ENCODE data around the gene XRN1.
"Not testable (repeated sequence)": the region's sequence is repeated elsewhere in the genome, so short reads cannot be mapped to it uniquely, and the experiment has no call there.

Gene XRN1

DNA sequence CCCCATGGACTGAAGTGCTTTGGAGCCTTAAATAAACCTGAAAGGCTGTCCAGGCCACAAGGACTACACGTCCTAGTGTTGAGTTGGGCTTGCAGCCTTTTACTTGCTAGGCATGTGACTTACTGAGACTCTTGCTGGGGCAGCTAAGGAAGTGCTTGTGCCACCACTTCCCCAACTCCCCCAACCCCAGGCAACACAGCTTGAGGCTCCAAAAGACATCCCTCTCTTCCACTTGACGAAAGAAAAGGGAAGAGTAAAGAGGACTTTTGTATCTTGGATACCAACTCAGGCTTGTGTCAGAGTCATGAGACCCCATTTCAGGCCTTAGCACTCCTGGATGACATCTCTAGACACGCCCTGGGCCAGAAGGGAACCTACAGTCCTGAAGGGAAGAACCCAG lies 109.8 kb downstream of the XRN1 start:
- no peak for DNase-seq (ENCODE audit: low read depth)

DNA sequence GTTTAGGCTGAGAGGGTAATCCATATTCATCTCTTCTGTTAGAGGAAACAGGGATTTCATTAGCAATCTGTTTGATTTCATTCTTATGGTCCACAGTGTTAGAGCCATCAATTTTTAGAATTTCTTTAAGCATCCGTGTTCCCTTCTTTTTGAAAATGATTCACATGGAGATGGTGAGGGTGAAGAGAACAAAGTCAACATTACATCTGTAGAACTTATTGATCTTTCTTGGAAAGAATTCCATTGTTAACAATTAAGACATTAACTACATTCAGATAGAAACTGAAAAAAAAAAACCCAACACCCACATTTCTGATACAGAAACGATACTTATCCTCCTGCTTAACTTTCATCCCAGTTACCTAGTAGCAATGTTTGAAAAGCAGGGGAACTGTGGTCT lies 115.4 kb downstream of the XRN1 start:
- no peak for DNase-seq (ENCODE audit: low read depth)

DNA sequence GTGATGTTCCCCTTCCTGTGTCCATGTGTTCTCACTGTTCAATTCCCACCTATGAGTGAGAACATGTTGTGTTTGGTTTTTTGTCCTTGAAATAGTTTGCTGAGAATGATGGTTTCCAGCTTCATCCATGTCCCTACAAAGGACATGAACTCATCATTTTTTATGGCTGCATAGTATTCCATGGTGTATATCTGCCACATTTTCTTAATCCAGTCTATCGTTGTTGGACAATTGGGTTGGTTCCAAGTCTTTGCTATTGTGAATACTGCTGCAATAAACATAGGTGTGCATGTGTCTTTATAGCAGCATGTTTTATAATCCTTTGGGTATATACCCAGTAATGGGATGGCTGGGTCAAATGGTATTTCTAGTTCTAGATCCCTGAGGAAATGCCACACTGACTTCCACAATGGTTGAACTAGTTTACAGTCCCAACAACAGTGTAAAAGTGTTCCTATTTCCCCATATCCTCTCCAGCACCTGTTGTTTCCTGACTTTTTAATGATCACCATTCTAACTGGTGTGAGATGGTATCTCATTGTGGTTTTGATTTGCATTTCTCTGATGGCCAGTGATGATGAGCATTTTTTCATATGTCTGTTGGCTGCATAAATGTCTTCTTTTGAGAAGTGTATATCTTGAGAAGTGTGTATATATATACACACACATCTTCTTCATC lies 123.4 kb downstream of the XRN1 start:
- DNase-seq (ENCODE audit: low read depth) = not testable (repeated sequence)

DNA sequence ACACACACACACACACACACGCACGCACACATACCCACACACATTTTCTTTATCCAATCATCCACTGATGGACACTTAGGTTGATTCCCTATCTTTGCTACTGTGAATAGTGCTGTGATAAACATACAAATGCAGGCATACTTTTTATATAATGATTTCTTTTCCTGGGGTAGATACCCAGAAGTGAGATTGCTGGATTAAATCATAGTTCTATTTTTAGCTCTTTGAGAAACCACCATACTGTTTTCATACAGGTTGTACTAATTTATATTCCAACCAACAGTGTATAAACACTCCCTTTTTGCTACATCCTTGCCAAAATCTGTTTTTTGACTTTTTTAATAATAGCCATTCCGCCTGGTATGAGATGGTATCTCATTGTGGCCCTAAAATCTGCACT lies 127.9 kb downstream of the XRN1 start:
- peak; percentile 24 for DNase-seq (ENCODE audit: low read depth)

DNA sequence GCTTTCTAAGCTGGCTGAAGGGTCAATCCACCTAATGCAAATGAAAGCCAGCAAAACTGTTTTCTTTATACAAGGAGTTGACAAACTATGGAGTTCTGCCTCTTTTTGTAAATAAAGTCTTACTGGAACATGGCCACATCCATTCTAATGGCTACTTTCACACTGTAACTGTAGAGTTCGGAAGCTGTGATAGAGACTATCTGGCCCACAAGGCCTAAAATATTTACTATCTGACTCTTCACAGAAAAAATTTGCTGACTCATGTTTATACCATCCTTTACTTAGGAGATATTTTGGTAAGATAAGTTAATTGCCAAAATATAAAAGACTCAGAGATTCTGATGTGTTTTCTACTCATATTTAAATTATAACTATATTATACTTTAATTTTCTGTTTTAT lies 128.7 kb downstream of the XRN1 start:
- DNase-seq (ENCODE audit: low read depth) = peak; percentile 86

DNA sequence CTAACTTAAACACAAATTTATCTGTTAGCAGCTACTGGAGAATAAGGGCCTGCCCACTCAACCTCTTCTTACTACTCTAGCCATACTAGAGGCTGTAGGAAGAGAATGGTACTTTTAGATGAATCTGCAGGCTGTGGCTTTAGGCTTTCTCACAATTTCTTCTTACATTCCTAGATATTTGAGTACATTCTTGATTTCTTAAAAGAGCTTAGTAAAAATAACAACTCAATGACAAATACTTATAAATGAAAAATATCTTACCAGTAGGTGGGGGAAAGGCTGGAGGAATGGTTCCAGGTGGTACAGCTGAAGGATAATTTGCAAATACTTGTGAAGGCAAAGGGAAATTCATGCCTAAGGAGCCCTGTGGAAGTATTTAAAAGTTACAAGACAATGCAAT lies 129.5 kb downstream of the XRN1 start:
- peak; percentile 72 for DNase-seq (ENCODE audit: low read depth)

DNA sequence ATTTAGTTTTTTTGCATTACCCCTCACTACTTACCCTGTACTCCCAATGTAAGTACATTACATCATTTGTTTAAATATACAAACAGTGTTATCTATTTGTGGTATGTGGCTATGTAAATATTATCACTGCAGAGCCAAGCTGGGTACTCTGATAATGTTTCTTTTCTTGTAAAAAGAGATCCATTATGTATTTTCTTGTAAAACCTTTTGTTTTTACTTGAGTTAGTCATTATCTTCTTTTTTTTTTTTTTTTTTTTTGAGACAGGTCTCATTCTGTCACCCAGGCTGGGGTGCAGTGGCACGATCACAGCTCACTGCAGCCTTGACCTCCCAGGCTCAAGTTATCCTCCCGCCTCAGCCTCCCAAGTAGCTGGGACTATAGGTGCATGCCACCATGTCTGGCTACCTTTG lies 131.9 kb downstream of the XRN1 start:
- peak; percentile 40 for DNase-seq (ENCODE audit: low read depth)

DNA sequence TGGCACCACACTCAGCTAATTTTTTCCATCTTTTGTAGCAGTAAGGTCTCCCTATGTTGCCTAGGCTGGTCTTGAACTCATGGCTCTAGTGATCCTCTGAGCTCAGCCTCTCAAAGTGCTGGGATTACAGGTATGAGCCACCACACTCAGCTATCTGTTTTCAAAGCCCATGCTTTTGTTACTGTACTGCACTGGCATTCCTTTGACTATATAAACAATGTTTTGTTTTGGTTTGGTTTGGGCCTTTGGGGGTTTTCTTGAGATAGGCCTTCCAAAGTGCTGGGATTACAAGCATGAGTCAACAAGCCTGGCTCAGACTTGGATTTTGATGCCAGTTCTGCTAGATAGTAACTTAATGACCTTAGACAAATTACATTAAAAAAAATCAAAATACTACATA lies 132.8 kb downstream of the XRN1 start:
- peak; percentile 93 for DNase-seq (ENCODE audit: low read depth)

DNA sequence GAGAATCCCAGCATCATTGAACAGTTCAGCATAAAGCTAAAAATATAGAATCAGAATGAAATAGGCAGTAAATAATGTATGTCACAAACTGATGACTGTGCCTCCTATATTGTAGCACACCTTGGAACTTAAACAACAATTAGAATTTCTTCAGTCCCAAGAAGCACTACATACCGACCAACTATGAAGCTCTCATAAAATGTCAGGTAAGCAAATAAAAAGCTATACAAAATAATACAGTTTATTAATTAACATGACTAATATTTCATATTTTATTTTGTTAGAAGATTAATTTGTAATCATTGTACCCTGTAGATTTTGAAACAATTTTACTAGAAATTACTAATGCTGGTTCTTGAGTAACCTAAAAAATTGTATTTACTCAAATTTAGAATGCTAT lies 137.4 kb downstream of the XRN1 start:
- DNase-seq (ENCODE audit: low read depth) = no peak

DNA sequence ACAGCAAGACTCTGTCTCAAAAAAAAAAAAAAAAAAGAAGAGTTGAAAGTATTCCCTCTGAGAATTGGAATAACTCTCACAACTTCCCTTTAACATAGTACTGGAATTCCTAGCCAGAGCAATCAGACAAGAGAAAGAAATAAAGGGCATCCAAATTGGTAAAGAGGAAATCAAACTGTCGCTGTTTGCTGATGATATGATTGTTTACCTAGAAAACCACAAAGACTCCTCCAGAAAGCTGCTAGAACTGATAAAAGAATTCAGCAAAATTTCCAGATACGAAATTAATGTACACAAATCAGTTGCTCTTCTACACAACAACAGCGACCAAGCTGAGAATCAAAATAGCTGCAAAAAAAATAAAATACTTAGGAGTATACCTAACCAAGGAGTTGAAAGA lies 145.0 kb downstream of the XRN1 start:
- DNase-seq (ENCODE audit: low read depth) = not testable (repeated sequence)

DNA sequence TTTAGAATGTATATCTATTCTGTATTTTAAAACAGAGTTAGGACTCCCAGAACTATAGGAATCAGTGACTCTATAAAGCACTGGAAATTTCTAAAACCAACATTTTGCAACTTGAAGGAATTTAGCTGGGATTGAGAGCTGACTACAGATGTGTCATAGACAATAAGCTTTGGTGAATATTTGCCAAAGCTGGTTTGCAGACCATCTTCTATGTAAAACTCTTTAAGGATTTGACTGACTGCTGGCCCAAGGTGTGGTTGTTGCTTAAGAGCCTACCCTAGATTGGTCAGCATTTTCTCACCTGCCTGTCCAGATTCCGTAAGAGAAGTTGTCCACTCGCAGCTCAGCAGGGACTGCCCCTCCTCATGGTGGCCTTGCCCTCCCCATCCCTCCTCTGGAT lies 149.2 kb downstream of the XRN1 start:
- no peak for DNase-seq (ENCODE audit: low read depth)

DNA sequence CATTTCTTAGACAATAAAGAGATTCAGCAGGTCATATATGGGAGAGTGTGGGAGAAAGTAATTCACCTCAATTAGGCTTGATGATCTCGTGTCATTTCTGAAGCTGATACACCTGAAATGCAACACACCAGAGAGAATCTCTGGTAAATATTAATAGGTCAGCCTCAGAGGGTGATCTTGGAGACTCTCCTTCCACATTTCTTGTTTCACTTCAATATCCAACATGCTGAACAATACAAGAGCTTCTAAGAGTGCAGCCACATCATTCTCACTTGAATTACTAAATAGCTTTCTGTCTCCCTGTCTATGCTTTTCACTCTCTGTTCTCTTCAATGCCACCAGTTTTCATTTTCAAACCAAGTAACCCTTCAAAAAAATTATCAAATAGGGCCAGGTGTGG lies 151.3 kb downstream of the XRN1 start:
- no peak for DNase-seq (ENCODE audit: low read depth)

DNA sequence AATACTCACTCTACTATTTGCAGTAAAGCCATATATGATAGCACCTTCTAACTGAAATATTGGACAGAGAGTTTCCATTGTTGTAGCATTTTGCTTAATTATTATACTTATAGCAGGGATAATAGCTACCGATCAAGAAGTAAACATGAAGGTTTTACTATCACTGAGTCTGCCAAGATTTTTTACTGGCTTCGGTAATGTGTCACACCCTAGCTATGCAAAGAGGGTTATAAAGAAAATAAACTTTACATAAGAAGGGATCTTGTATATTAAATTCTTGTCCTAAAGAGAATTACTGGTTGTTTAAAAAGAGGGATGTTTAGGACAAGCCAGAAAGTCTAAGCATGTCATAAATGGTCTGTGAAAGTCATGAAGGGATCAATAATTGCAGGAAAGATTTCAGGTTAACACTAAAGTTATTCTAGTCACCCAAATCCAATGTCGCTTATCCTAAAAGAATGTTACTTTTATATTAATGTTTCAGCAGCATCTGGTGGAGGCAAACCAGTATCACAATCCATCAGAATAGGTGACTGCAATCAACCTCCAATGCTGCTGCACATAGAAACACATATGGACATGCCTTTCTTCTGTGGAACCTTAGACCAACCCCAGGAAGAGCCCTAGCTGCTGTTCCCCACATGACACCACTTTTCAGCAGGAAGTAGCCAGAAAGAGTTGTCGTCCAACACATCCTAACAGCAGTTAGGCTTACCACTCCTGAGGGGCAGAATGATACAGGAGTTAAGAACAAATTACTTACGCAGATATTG lies 159.8 kb downstream of the XRN1 start:
- DNase-seq (ENCODE audit: low read depth) = no peak

DNA sequence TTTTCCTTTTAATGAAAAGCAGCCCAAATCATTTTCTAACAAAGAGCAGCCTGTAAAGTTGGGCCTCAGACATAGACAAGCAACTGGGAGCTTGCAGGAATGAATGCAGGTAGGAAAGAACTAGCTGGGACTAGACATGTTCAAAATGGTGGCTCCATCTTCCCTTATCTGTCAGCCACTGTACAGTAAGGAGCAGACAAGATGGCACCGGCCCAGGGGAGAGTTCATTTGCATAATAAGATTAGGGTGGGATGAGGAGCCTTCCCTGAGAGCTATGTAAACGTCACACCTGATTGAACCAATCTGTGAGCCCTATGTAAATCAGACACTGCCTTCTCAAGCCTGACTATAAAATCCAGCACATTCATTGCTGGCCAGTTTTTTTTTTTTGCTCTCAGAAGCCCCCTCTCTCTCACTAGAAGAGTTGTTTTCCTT lies 162.7 kb downstream of the XRN1 start:
- DNase-seq (ENCODE audit: low read depth) = no peak

DNA sequence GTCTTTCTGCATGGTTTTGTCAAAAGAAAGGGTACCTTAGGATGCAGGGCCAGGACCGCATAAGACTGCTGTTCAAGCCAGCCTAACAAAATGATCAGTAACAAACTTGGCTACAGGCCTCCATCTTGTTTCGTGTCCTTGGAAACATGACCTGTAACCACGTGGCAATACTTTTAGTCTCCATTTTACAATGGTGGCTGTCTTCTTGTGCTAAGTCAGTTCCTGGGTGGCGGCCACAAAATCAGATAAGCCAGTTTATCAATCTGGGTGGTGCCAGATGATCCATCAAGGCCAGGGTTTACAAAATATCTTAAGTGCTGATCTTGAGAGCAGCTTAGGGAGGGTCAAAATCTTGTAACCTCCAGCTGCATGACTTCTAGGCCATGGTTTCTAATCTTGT lies 165.3 kb downstream of the XRN1 start:
- DNase-seq (ENCODE audit: low read depth) = no peak

DNA sequence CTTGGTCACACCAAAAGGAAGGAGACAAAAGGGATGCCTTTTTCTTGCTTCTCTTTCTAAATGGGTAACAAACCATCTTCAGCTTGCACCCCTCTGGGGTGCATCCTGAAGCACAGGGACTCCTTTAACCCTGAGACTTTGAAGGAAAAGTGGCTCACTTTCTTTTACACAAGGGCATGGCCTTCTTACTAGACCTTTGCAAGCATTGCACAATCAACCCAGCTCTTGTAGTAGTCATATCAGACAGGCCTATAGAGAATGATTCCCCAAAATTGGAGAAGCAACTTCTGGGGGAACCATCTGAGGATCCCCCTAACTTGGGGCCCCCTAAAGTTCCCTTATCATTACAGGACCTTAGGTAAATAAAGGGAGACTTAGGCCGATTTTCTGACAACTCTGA lies 166.4 kb downstream of the XRN1 start:
- DNase-seq (ENCODE audit: low read depth) = no peak

DNA sequence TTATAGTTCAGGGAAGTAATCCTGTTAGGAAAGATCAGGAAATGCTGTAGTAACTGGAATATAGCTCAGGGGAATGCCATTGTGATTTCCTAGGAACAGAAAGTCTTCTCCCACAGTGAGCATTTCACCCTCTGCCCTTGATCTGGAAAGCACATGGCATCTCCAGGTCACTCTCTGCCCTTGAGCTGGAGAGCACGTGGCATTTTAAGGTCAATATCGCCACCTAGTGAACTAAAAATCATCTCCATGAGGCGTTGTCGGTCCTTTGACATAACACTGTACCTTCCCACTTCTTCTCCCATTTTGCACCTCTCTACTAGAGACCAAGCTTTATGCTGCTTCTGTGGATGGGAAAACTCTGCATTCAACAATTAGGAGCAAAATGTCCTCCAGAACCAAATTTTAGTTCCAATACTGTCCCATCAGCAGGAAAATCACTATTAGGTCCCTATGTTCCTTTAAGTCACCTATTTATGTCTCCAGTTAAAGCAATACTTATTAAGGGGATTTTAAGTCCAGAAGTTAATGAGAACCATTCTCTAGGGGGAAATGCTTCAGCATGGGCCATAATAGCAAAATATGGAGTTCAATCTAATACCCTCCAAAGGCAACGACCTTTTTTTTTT lies 167.8 kb downstream of the XRN1 start:
- DNase-seq (ENCODE audit: low read depth) = peak; percentile 83

DNA sequence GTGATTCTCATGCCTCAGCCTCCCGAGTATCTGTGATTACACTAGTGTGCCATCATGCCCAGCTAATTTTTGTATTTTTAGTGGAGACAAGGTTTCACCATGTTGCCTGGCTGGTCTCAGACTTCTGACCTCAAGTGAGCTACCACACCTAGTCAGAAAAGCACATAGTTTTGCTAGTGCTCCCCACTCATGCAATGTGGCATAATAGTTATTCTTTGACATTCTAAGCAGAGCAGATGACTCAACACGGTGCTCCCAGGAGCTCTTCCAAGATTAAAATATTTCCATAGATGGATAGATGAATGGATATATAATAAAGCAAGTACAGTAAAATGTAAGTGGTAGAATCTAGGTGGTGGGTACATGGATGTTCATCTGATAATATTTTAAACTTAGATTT lies 169.4 kb downstream of the XRN1 start:
- peak; percentile 58 for DNase-seq (ENCODE audit: low read depth)

DNA sequence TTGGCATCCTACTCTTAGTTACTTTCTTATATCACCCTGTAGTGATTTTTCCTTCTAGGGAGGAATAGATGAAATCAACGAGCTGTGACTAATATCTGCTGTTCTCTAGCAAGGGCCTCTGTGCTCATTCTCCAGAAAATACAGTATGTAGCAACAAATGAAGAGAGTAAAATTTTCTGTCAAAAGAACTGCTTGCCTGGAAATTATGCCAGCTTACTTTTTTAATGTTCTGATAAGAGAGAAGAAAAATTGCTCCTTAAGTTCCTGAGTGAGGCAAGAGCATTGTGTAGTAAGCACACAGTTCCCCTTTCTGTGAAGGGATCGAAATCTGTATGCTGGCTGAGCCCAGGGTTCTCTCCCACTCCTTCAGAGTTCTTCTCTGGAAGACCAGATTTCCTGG lies 171.1 kb downstream of the XRN1 start:
- DNase-seq (ENCODE audit: low read depth) = peak; percentile 50

DNA sequence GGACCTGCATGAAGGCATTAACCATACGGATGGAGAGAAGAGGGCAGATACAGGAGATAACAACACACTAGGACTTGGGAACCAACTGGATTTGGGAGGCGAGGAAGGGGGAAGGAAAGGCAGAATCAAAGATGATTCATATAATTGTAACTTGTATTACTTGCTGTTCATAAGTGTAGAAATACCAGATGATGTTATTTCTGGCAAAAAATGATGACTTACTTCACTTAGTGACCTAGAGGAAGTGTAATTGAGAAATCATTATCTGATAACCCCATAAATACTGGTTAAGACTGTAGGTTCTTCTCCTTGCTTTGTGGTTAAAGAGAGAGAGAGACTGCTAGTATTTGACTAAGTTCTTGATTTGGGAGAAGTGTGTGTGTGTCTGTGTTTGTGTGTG lies 172.0 kb downstream of the XRN1 start:
- peak; percentile 93 for DNase-seq (ENCODE audit: low read depth)

DNA sequence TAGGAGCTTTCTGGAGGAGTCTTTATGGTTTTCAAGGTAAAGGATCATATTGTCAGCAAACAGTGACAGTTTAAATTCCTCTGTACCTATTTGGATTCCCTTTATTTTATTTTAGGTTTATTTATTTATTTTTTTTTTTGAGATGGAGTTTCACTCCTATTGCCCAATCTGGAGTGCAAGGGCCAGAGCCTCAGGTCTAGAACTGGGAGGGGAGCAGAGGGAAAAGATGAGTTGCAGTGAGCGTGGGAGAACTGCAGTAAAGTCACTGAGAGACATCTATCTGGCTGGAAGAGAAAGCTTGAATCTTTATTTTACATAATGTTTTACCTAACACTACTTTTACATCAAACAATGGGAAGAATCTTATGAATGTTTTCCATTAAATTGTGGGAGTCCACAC lies 172.9 kb downstream of the XRN1 start:
- DNase-seq (ENCODE audit: low read depth) = no peak

DNA sequence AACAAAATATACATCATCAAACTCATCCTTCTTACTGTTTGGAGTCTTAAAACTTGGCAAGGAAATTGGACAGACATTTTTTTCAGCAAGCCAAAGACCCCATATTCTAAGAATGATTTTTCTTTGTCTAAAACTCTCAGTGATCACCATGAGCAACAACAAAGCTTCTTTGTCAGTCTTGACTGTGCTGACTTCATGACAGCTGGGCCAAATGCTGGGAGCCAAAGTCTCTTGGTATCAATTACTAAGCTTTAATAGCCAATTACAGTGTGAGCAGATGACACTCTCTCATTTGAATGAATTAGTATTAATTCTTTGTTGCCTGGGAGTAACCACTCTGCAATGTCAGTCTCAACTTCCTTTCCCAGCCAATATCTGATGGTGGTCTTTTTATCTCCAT lies 174.3 kb downstream of the XRN1 start:
- DNase-seq (ENCODE audit: low read depth) = no peak

DNA sequence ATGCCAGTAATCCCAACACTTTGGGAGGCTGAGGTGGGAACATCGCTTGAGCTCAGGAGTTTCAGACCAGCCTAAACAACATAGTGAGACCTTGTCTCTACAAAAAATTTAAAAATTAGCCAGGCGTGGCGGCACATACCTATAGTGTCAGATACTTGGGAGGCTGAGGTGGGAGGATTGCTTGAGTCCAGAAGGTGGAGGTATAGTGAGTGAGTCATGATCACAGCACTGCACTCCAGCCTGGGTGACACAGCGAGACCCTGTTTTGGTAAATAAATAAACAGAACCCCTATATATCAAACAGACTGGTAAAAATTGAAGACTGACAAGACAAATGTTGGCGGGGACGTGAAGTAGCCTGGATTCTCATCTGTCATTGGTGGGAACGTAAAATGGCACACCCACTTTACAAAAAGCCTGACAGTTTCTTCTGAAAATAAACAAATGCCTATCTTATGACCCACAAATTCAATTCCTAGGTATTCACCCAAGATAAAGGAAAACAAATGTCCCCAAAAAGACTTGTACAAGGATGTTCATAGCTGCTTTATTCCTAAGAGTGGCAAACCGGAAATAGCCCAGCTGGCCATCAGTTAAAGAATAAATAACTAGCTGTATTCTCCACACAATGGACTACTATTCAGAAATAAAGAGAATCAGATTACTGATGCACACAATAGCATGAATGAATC lies 175.5 kb downstream of the XRN1 start:
- DNase-seq (ENCODE audit: low read depth) = peak; percentile 55
